ENCODE measurements around the gene OR7A10. TPM values are rescaled to one million over a fixed set of nuclear protein-coding genes. Genes with fewer than 3 reads are reported as not detected.
"Not testable (repeated sequence)": the region's sequence is repeated elsewhere in the genome, so short reads cannot be mapped to it uniquely, and the experiment has no call there.

OR7A10 gene
- total RNA-seq, 2 experiments from 2014 or later, result not detected

GRCh38 chr19:14798760-14799159, 50.0 kb downstream of the OR7A10 start:
- Mint-ChIP-seq H3K9me3 (no peaks in the 10 kb centered on the region), H3K36me3 (ENCODE audit: low read depth) (no peaks in the 10 kb centered on the region), H3K4me1 (ENCODE audit: low read depth) (no peaks in the 10 kb centered on the region), H3K27ac (no peak overlapping the region), H3K4me3 (no peak overlapping the region), H3K27me3 (peaks cover 16% of the 10 kb centered on the region)
- ChIA-PET POLR2A (no interaction called here), CTCF (interaction anchor here (2.1 kb wide), 1 partner anchor 13 kb away, joined by 5 read pairs; no protein-coding TSS in a partner anchor)
- intact Hi-C loops (cut with micrococcal nuclease), result no loop called here
- DNase-seq (no peak), ATAC-seq (no peak)
- TF ChIP-seq, protein P1, sequence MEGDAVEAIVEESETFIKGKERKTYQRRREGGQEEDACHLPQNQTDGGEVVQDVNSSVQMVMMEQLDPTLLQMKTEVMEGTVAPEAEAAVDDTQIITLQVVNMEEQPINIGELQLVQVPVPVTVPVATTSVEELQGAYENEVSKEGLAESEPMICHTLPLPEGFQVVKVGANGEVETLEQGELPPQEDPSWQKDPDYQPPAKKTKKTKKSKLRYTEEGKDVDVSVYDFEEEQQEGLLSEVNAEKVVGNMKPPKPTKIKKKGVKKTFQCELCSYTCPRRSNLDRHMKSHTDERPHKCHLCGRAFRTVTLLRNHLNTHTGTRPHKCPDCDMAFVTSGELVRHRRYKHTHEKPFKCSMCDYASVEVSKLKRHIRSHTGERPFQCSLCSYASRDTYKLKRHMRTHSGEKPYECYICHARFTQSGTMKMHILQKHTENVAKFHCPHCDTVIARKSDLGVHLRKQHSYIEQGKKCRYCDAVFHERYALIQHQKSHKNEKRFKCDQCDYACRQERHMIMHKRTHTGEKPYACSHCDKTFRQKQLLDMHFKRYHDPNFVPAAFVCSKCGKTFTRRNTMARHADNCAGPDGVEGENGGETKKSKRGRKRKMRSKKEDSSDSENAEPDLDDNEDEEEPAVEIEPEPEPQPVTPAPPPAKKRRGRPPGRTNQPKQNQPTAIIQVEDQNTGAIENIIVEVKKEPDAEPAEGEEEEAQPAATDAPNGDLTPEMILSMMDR (IDR thresholded peaks at IDR 0.05), result no peak

DNA sequence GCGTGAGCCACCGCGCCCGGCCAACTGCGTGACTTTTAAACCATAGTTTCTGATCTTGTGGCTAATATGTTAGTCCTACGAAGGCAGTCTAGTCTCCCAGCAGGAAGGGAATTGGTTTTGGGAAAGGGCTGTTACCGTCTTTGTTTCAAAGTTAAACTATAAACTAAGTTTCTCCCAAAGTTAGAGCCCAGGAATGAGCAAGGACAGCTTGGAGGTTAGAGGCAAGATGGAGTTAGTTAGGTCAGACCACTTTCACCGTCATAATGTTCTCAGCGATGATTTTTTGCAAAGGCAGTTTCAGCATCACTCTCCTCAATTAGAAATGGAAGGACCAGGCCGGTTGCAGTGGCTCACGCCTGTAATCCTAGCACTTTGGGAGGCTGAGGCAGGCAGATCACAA, 52.7 kb downstream of the OR7A10 start:
- H3K36me3 Mint-ChIP-seq (ENCODE audit: low read depth), result no peaks in the 10 kb centered on the region
- POLR2A ChIA-PET, result no interaction called here
- H3K27ac Mint-ChIP-seq, result no peak overlapping the region
- no peaks in the 10 kb centered on the region for H3K9me3 Mint-ChIP-seq
- intact Hi-C loops (cut with micrococcal nuclease), result no loop called here
- H3K4me1 Mint-ChIP-seq (ENCODE audit: low read depth), result no peaks in the 10 kb centered on the region
- TF ChIP-seq, protein P1 (IDR thresholded peaks at IDR 0.05), result no peak
- no peak for DNase-seq
- CTCF ChIA-PET, result interaction anchor here (1.9 to 3.0 kb wide), 2 partner anchors 8 to 10 kb away, joined by 5 to 13 read pairs; no protein-coding TSS in a partner anchor
- no peak for ATAC-seq
- no peak overlapping the region for H3K4me3 Mint-ChIP-seq
- peaks cover 15% of the 10 kb centered on the region for H3K27me3 Mint-ChIP-seq

DNA sequence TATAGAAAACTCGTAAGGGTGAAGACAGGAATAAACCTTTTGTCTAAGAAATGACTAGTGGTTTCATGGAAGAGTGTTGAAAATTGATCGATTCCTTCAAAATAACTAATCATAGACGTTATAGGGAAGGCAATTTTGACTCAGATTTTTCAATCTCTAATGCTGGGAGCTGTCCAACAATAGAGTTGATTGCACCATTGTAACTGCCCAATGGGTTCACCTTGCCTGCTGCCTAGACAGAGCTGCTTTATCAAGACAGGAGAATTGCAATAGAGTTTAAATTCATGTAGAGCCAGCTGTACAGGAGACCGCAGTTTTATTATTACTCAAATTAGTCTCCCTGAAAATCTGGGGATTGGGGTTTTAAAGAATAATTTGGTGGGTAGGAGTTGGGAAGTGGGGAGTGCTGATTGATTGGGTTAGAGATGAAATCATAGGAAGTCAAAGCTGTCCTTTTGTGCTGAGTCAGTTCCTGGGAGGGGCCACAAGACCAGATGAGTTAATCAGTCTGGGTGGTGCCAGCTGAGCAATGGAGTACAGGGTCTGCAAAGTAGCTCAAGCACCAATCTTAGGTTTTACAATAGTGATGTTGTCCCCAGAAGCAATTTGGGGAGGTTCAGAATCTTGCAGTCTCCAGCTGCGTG, 53.5 kb downstream of the OR7A10 start:
- Mint-ChIP-seq H3K36me3 (ENCODE audit: low read depth) (no peaks in the 10 kb centered on the region), H3K9me3 (no peaks in the 10 kb centered on the region), H3K4me1 (ENCODE audit: low read depth) (no peaks in the 10 kb centered on the region), H3K27me3 (peaks cover 15% of the 10 kb centered on the region), H3K4me3 (no peak overlapping the region), H3K27ac (no peak overlapping the region)
- ATAC-seq (no peak), DNase-seq (no peak)
- CTCF ChIA-PET, result interaction anchor here (3.0 kb wide), 1 partner anchor 9 kb away, joined by 13 read pairs; no protein-coding TSS in a partner anchor
- intact Hi-C loops (cut with micrococcal nuclease), result no loop called here
- TF ChIP-seq, protein P1 (IDR thresholded peaks at IDR 0.05), result no peak
- POLR2A ChIA-PET, result no interaction called here

GRCh38 chr19:14792250-14792649, 56.5 kb downstream of the OR7A10 start:
- POLR2A ChIA-PET; DNase-seq; intact Hi-C loops (cut with micrococcal nuclease): not testable (repeated sequence)

More at GRCh38 chr19:14792250-14792649, 56.5 kb downstream of the OR7A10 start:
- H3K36me3 Mint-ChIP-seq (ENCODE audit: low read depth); ATAC-seq; CTCF ChIA-PET; H3K4me3 Mint-ChIP-seq; H3K27ac Mint-ChIP-seq; H3K4me1 Mint-ChIP-seq (ENCODE audit: low read depth); H3K9me3 Mint-ChIP-seq: not testable (repeated sequence)
- H3K27me3 Mint-ChIP-seq, result peaks cover 12% of the 10 kb centered on the region

Other genes starting within 250 kb of the OR7A10 start
- not detected for gene ADGRE3, start 174.1 kb downstream of the OR7A10 start, total RNA-seq
- gene ZNF333, start 158.9 kb downstream of the OR7A10 start, total RNA-seq, result 10 to 100 TPM; 12.2 to 14.0 TPM
- gene ADGRE2, start 70.4 kb downstream of the OR7A10 start, total RNA-seq, result under 1 TPM; 0.43 to 0.83 TPM
- gene OR7A5, start 13.7 kb downstream of the OR7A10 start, total RNA-seq, result not detected
- not detected for gene OR7C1, start 13.7 kb downstream of the OR7A10 start, total RNA-seq
- not detected for gene OR7A17, start 37.2 kb upstream of the OR7A10 start, total RNA-seq
- gene OR7C2, start 92.6 kb upstream of the OR7A10 start, total RNA-seq, result not detected
- gene SLC1A6, start 130.9 kb upstream of the OR7A10 start, total RNA-seq, result not detected
- not detected for gene CASP14, start 200.6 kb upstream of the OR7A10 start, total RNA-seq
- not detected for gene OR1I1, start 233.3 kb upstream of the OR7A10 start, total RNA-seq